DND-41 (cell line): ENCODE measurements around the gene HRH1.

Experiments
- ATAC-seq: fragments of 200-7000 bp; cut with Tn5 transposase; 3 replicates; pipeline ENCODE4 v1.9.1; 2021; ENCODE audit warnings: low read depth; ENCODE audit not compliant: insufficient read depth
- DNase-seq: peaks from one replicate; pipeline ENCODE4 v3.0.0-alpha.2; 2020
- H2AFZ ChIP-seq: 2 replicates; pipeline ENCODE4 v1.6.0; 2012; ENCODE audit warnings: low read depth, low read length
- H3K27ac ChIP-seq: 2 replicates; pipeline ENCODE4 v1.5.1; 2012; ENCODE audit warnings: low read length, inconsistent platforms
- H3K27me3 ChIP-seq: fragments of 200-600 bp; sonication (generic); 2 replicates; pipeline ENCODE4 v1.6.0; 2012; ENCODE audit warnings: low read length, mild to moderate bottlenecking, inconsistent platforms; ENCODE audit not compliant: insufficient read depth, poor library complexity
- H3K36me3 ChIP-seq: 2 replicates; pipeline ENCODE4 v1.5.1; 2012; ENCODE audit warnings: low read length, inconsistent platforms; ENCODE audit not compliant: insufficient read depth
- H3K4me1 ChIP-seq: 2 replicates; pipeline ENCODE4 v1.5.1; 2012; ENCODE audit warnings: mild to moderate bottlenecking, low read length; ENCODE audit not compliant: insufficient read depth
- H3K4me2 ChIP-seq: 2 replicates; pipeline ENCODE4 v1.6.0; 2012; ENCODE audit warnings: mild to moderate bottlenecking, moderate library complexity, low read length, inconsistent platforms; ENCODE audit not compliant: insufficient read depth
- H3K4me3 ChIP-seq, 2 experiments: fragments of 200-600 bp in 1 of 2; shearing (Covaris generic) in 1 of 2; 2 replicates each; pipeline ENCODE4 v1.5.1; 2012 to 2016; ENCODE audit warnings: inconsistent platforms in 2 of 2, low read length in 2 of 2, mild to moderate bottlenecking in 2 of 2, low read depth in 1 of 2, moderate library complexity in 1 of 2
- H3K79me2 ChIP-seq: 2 replicates; pipeline ENCODE4 v1.6.0; 2012; ENCODE audit warnings: low read length, inconsistent platforms; ENCODE audit not compliant: insufficient read depth
- H3K9ac ChIP-seq: 2 replicates; pipeline ENCODE4 v1.6.0; 2012; ENCODE audit warnings: low read depth, mild to moderate bottlenecking, inconsistent platforms, low read length, moderate library complexity
- H3K9me3 ChIP-seq: 2 replicates; pipeline ENCODE4 v1.5.1; 2012; ENCODE audit warnings: low read length, moderate library complexity, mild to moderate bottlenecking, inconsistent platforms; ENCODE audit not compliant: insufficient read depth, severe bottlenecking
- H4K20me1 ChIP-seq: 2 replicates; pipeline ENCODE4 v1.6.0; 2012; ENCODE audit warnings: low read length; ENCODE audit not compliant: insufficient read depth
- CTCF ChIP-seq: IDR thresholded peaks from 2 replicates; pipeline ENCODE4 v1.5.1; 2012; ENCODE audit warnings: borderline replicate concordance, low read length, moderate library complexity, mild to moderate bottlenecking; ENCODE audit not compliant: poor library complexity, severe bottlenecking; ENCODE audit errors: extremely low read depth
- EZH2 ChIP-seq: IDR thresholded peaks from 3 replicates; pipeline ENCODE4 v1.6.1; 2012; ENCODE audit warnings: borderline replicate concordance, low read depth, mild to moderate bottlenecking, moderate library complexity, low read length, inconsistent platforms; ENCODE audit not compliant: severe bottlenecking

Gene HRH1

GRCh38 chr3:11206316-11206715, 52.0 kb downstream of the HRH1 start:
- no peaks in the 10 kb centered on the region for H4K20me1 ChIP-seq
- no peak for DNase-seq
- no peak for ATAC-seq
- H3K4me3 ChIP-seq = no peak overlapping the region
- H3K36me3 ChIP-seq = no peaks in the 10 kb centered on the region
- no peak overlapping the region for H3K4me2 ChIP-seq
- H3K9ac ChIP-seq = no peak overlapping the region
- H3K9me3 ChIP-seq = no peaks in the 10 kb centered on the region
- peaks cover 3% of the 10 kb centered on the region for H3K27me3 ChIP-seq
- no peak for TF ChIP-seq CTCF
- no peak for TF ChIP-seq EZH2
- no peaks in the 10 kb centered on the region for H3K4me1 ChIP-seq
- no peak overlapping the region for H3K27ac ChIP-seq
- H3K79me2 ChIP-seq = no peaks in the 10 kb centered on the region
- no peak overlapping the region for H2AFZ ChIP-seq

GRCh38 chr3:11206953-11207352, 52.7 kb downstream of the HRH1 start:
- no peak overlapping the region for H3K9ac ChIP-seq
- DNase-seq (no peak), ATAC-seq (no peak)
- H3K4me2 ChIP-seq = no peak overlapping the region
- H3K79me2 ChIP-seq = no peaks in the 10 kb centered on the region
- H3K27me3 ChIP-seq = peaks cover 5% of the 10 kb centered on the region
- no peak for TF ChIP-seq CTCF
- TF ChIP-seq EZH2 = no peak
- H3K36me3 ChIP-seq = no peaks in the 10 kb centered on the region
- H3K4me1 ChIP-seq = no peaks in the 10 kb centered on the region
- no peak overlapping the region for H3K4me3 ChIP-seq
- H3K27ac ChIP-seq = no peak overlapping the region
- H4K20me1 ChIP-seq = no peaks in the 10 kb centered on the region
- no peak overlapping the region for H2AFZ ChIP-seq
- H3K9me3 ChIP-seq = no peaks in the 10 kb centered on the region

- no peaks in the 10 kb centered on the region for H3K4me1 ChIP-seq
- H3K9ac ChIP-seq = no peak overlapping the region
- peaks cover 2% of the 10 kb centered on the region for H3K27me3 ChIP-seq
- no peak overlapping the region for H3K4me3 ChIP-seq
- H3K36me3 ChIP-seq = no peaks in the 10 kb centered on the region
- H3K4me2 ChIP-seq = no peak overlapping the region
- TF ChIP-seq CTCF (no peak), EZH2 (no peak)
- ATAC-seq = no peak
- no peak overlapping the region for H2AFZ ChIP-seq
- DNase-seq = no peak
- no peak overlapping the region for H3K27ac ChIP-seq
- H4K20me1 ChIP-seq = no peaks in the 10 kb centered on the region
- no peaks in the 10 kb centered on the region for H3K79me2 ChIP-seq
- no peaks in the 10 kb centered on the region for H3K9me3 ChIP-seq
These were observed 57.4 kb downstream of the HRH1 start for GRCh38 chr3:11211531-11212298.
